Measurements from ENCODE around the gene MYH7B. TPM values are rescaled to one million over a fixed set of nuclear protein-coding genes. Genes with fewer than 3 reads are reported as not detected.

MYH7B gene
- total and polyA plus RNA-seq, 2 donors (not counting 3 experiments of a cell fraction or from before 2014, with no cell fraction given): 0.03 TPM; not detected in 1

GRCh38 chr20:34999782-35000181 is 44.1 kb downstream of the MYH7B start:
- no peak for FAIRE-seq
- Histone ChIP-seq H3K27me3 (ENCODE audit: control insufficient read depth in 2 of 2, insufficient read depth in 2 of 2, low read length in 2 of 2) (no peaks in the 10 kb centered on the region), H4K20me1 (replicated peaks; ENCODE audit: control insufficient read depth, extremely low read depth, insufficient read depth, low read length) (no peaks in the 10 kb centered on the region), H3K9ac (replicated peaks; ENCODE audit: extremely low read depth, insufficient read depth, low read length) (no peak overlapping the region), H3K79me2 (ENCODE audit: control insufficient read depth, insufficient read depth, low read length) (no peaks in the 10 kb centered on the region), H3K4me2 (ENCODE audit: insufficient read depth, low read length) (no peak overlapping the region), H2AFZ (ENCODE audit: low read depth, low read length) (no peak overlapping the region), H3K9me1 (replicated peaks; ENCODE audit: control insufficient read depth, extremely low read depth, insufficient read depth, low read length) (no peaks in the 10 kb centered on the region), H3K36me3 (ENCODE audit: control insufficient read depth in 2 of 2, extremely low read depth in 1 of 2, insufficient read depth in 2 of 2, low read length in 2 of 2) (peaks cover 3 to 81% of the 10 kb centered on the region in 2 experiments), H3K27ac (ENCODE audit: insufficient read depth, low read depth, low read length) (no peak overlapping the region), H3K4me1 (ENCODE audit: control insufficient read depth, extremely low read depth, insufficient read depth, low read length) (no peaks in the 10 kb centered on the region), H3K4me3 (replicated peaks in 1 of 3; ENCODE audit: insufficient read depth in 1 of 3, low read depth in 1 of 3, low read length in 3 of 3) (no peak overlapping the region), H3K9me3 (replicated peaks; ENCODE audit: control insufficient read depth, insufficient read depth, low read length) (no peaks in the 10 kb centered on the region)
- POLR2A ChIA-PET: no interaction called here
- CTCF ChIA-PET: interaction anchor here (1.1 to 3.8 kb wide), 3 partner anchors 18 to 127 kb away, joined by 3 to 31 read pairs (median 4); partner anchors contain the start of gene GGT7
- no TSS peak for BruUV-seq (replicated peaks)
- DNase-seq (ENCODE audit: low read depth, low spot score): no peak
- intact Hi-C loops (cut with micrococcal nuclease) (no loop called here), dilution Hi-C loops (cut with MboI; ENCODE audit: extremely low pct_ligation_motif_present, low sequenced_read_pairs) (no loop called here)
- TF ChIP-seq, protein P1, sequence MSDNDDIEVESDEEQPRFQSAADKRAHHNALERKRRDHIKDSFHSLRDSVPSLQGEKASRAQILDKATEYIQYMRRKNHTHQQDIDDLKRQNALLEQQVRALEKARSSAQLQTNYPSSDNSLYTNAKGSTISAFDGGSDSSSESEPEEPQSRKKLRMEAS (IDR thresholded peaks at IDR 0.05; ENCODE audit: insufficient read depth, insufficient read length): no peak
- TF ChIP-seq MYC (IDR thresholded peaks at IDR 0.05; ENCODE audit: low read depth, low read length) (no peak), POLR2A (IDR thresholded peaks at IDR 0.05; ENCODE audit: low read depth, low read length) (no peak), FOS (IDR thresholded peaks at IDR 0.05; ENCODE audit: borderline replicate concordance, insufficient read depth, low read length) (no peak), CTCF (IDR thresholded peaks at IDR 0.05; ENCODE audit: extremely low read depth in 1 of 2, insufficient read depth in 1 of 2, low read depth in 1 of 2, low read length in 2 of 2) (no peak), JUN (IDR thresholded peaks at IDR 0.05; ENCODE audit: borderline replicate concordance, insufficient read depth, insufficient read length, low read depth) (no peak), GATA2 (IDR thresholded peaks at IDR 0.05; ENCODE audit: insufficient read depth, insufficient read length, low read depth, low read length) (no peak), EZH2 (IDR thresholded peaks at IDR 0.05; ENCODE audit: borderline replicate concordance, low read depth, low read length, severe bottlenecking) (no peak), POLR2AphosphoS5 (IDR thresholded peaks at IDR 0.05; ENCODE audit: insufficient read depth, low read depth, low read length) (no peak)
